ENCODE data around the gene PRR5L.
A peak's percentile ranks its signal among the peaks of the same experiment; 100 is the strongest.
"Not testable (repeated sequence)": the region's sequence is repeated elsewhere in the genome, so short reads cannot be mapped to it uniquely, and the experiment has no call there.

The PRR5L gene

GRCh38 chr11:36492724-36493304 lies 196.7 kb downstream of the PRR5L start:
- TF ChIP-seq POLR2A (IDR thresholded peaks at IDR 0.05; ENCODE audit: low read length): no peak
- TF ChIP-seq GATA1 (IDR thresholded peaks at IDR 0.05; ENCODE audit: low read depth, low read length): no peak
- peak; percentile 68 to 81 for DNase-seq

GRCh38 chr11:36493332-36493731 lies 197.2 kb downstream of the PRR5L start:
- TF ChIP-seq GATA1 (IDR thresholded peaks at IDR 0.05; ENCODE audit: low read depth, low read length): no peak
- no peak for TF ChIP-seq POLR2A (IDR thresholded peaks at IDR 0.05; ENCODE audit: low read length)

GRCh38 chr11:36498721-36499120 lies 202.6 kb downstream of the PRR5L start:
- no peak for DNase-seq
- TF ChIP-seq POLR2A (IDR thresholded peaks at IDR 0.05; ENCODE audit: low read length) (no peak), GATA1 (IDR thresholded peaks at IDR 0.05; ENCODE audit: low read depth, low read length) (no peak)

More at GRCh38 chr11:36493332-36493731, 197.2 kb downstream of the PRR5L start:
- DNase-seq: no peak

- DNase-seq: no peak
- TF ChIP-seq POLR2A (IDR thresholded peaks at IDR 0.05; ENCODE audit: low read length): no peak
- TF ChIP-seq GATA1 (IDR thresholded peaks at IDR 0.05; ENCODE audit: low read depth, low read length): no peak
These were observed 203.2 kb downstream of the PRR5L start for GRCh38 chr11:36499315-36499714.

GRCh38 chr11:36500315-36500721 lies 204.2 kb downstream of the PRR5L start:
- TF ChIP-seq GATA1 (IDR thresholded peaks at IDR 0.05; ENCODE audit: low read depth, low read length) (no peak), POLR2A (IDR thresholded peaks at IDR 0.05; ENCODE audit: low read length) (no peak)

GRCh38 chr11:36501236-36501635 lies 205.1 kb downstream of the PRR5L start:
- DNase-seq: no peak
- TF ChIP-seq GATA1 (IDR thresholded peaks at IDR 0.05; ENCODE audit: low read depth, low read length): no peak
- TF ChIP-seq POLR2A (IDR thresholded peaks at IDR 0.05; ENCODE audit: low read length): no peak

More at GRCh38 chr11:36500315-36500721, 204.2 kb downstream of the PRR5L start:
- peak in 1 of 2 experiments; percentile 18 for DNase-seq

- TF ChIP-seq GATA1 (IDR thresholded peaks at IDR 0.05; ENCODE audit: low read depth, low read length) (no peak), POLR2A (IDR thresholded peaks at IDR 0.05; ENCODE audit: low read length) (no peak)
- DNase-seq: peak in 1 of 2 experiments; percentile 39
These were observed 211.9 kb downstream of the PRR5L start for GRCh38 chr11:36507824-36508489.

GRCh38 chr11:36508743-36509142 lies 212.7 kb downstream of the PRR5L start:
- TF ChIP-seq POLR2A (IDR thresholded peaks at IDR 0.05; ENCODE audit: low read length): no peak
- no peak for TF ChIP-seq GATA1 (IDR thresholded peaks at IDR 0.05; ENCODE audit: low read depth, low read length)
- peak; percentile 26 to 38 for DNase-seq

GRCh38 chr11:36509201-36509639 lies 213.1 kb downstream of the PRR5L start:
- peak; percentile 69 to 71 for DNase-seq
- no peak for TF ChIP-seq GATA1 (IDR thresholded peaks at IDR 0.05; ENCODE audit: low read depth, low read length)
- TF ChIP-seq POLR2A (IDR thresholded peaks at IDR 0.05; ENCODE audit: low read length): no peak

GRCh38 chr11:36509694-36510593 lies 213.9 kb downstream of the PRR5L start, which contains the start of gene TRAF6:
Gene TRAF6 (minus strand): TSS chr11:36510272. CDS start chr11:36501515, 8,757 bp downstream.
- peak; percentile 90 to 94 for DNase-seq
- TF ChIP-seq GATA1 (IDR thresholded peaks at IDR 0.05; ENCODE audit: low read depth, low read length): no peak
- TF ChIP-seq POLR2A (IDR thresholded peaks at IDR 0.05; ENCODE audit: low read length): peak; percentile 93

GRCh38 chr11:36510594-36510942 lies 214.5 kb downstream of the PRR5L start:
- no peak for DNase-seq
- TF ChIP-seq POLR2A (IDR thresholded peaks at IDR 0.05; ENCODE audit: low read length): no peak
- no peak for TF ChIP-seq GATA1 (IDR thresholded peaks at IDR 0.05; ENCODE audit: low read depth, low read length)

GRCh38 chr11:36511062-36511461 lies 215.0 kb downstream of the PRR5L start:
- not testable (repeated sequence) for DNase-seq

- no peak for TF ChIP-seq GATA1 (IDR thresholded peaks at IDR 0.05; ENCODE audit: low read depth, low read length)
- TF ChIP-seq POLR2A (IDR thresholded peaks at IDR 0.05; ENCODE audit: low read length): no peak
- DNase-seq: no peak
These were observed 215.9 kb downstream of the PRR5L start for GRCh38 chr11:36512016-36512415.

GRCh38 chr11:36513965-36514364 lies 217.9 kb downstream of the PRR5L start:
- no peak for DNase-seq
- TF ChIP-seq POLR2A (IDR thresholded peaks at IDR 0.05; ENCODE audit: low read length) (no peak), GATA1 (IDR thresholded peaks at IDR 0.05; ENCODE audit: low read depth, low read length) (no peak)

Data from erythroblast (primary cell).